NT2/D1 (cell line): ENCODE results near the gene PADI2.

Source experiments
- SUZ12 ChIP-seq: IDR thresholded peaks from 2 replicates; pipeline ENCODE4 v1.6.1; 2011; ENCODE audit not compliant: insufficient read length, insufficient read depth; ENCODE audit errors: extremely low read depth
- YY1 ChIP-seq: IDR thresholded peaks from 2 replicates; pipeline ENCODE4 v1.6.1; 2011; ENCODE audit not compliant: insufficient read length, insufficient read depth
- ZNF274 ChIP-seq: IDR thresholded peaks from 2 replicates; pipeline ENCODE4 v1.6.1; 2011; ENCODE audit warnings: mild to moderate bottlenecking, low read depth, low read length

DNA sequence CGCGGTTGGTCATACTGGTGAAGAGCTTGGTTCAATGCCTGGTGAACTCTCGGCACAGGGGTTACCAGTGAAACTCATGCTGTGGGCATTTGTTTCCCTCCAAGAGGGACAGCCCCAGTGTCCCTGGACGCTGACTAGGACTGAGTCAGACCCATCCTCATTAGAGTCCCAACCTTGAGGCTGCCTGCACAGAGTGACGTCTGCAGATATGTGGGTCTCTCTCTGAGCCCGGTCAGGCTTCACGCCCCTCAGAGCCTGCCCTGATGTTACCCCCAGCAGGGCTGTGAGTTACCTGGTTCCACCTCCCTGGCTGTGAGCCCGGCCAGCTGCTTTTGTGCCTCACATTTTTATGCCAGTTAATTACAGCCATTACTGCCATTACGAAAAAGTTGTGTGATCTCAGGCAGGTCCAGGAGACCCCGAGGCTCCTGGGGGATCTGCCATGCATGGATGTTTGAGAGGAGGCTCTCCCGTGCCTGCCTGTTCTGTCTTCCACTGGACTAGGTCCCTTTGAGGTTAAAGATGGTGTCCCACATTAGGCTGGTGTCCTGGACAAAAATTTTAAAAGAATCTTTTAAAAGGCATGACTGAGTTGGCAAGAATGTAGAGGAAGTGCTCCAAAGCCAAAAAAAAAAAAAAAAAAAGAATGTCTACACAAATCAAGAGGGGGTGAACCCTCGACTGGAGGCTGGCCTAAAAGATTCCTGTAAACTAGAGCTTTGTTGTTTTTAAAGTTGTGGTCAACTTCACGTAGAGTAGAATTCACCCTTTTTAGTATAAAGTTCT is 49.0 kb upstream of the PADI2 start:
- TF ChIP-seq SUZ12 (no peak), YY1 (no peak), ZNF274 (no peak)
